Osteoblast (primary cell): ENCODE data around the gene KDM3A. TPM values are rescaled to one million over a fixed set of nuclear protein-coding genes. Genes with fewer than 3 reads are reported as not detected.

Experiments used
- DNase-seq: peaks from one replicate; pipeline ENCODE4 v3.0.0; 2011; ENCODE audit warnings: low spot score, mixed read lengths; ENCODE audit not compliant: insufficient read length; ENCODE audit errors: missing footprints
- H2AFZ ChIP-seq: 2 replicates; pipeline ENCODE4 v1.6.0; 2011; ENCODE audit warnings: mild to moderate bottlenecking, low read length
- H3K27ac ChIP-seq: 2 replicates; pipeline ENCODE4 v1.5.1; 2011; ENCODE audit warnings: mild to moderate bottlenecking, low read depth, low read length, moderate library complexity
- H3K27me3 ChIP-seq: 2 replicates; pipeline ENCODE4 v1.6.0; 2012; ENCODE audit warnings: mild to moderate bottlenecking, control low read depth, inconsistent platforms, low read length, moderate library complexity; ENCODE audit not compliant: insufficient read depth
- H3K36me3 ChIP-seq: 2 replicates; pipeline ENCODE4 v1.5.1; 2011; ENCODE audit warnings: mild to moderate bottlenecking, low read length, control low read depth, moderate library complexity; ENCODE audit not compliant: insufficient read depth
- H3K4me1 ChIP-seq: 2 replicates; pipeline ENCODE4 v1.5.1; 2011; ENCODE audit warnings: mild to moderate bottlenecking, low read length, control low read depth, moderate library complexity; ENCODE audit not compliant: insufficient read depth
- H3K4me2 ChIP-seq: 2 replicates; pipeline ENCODE4 v1.6.0; 2011; ENCODE audit warnings: mild to moderate bottlenecking, low read length; ENCODE audit not compliant: insufficient read depth
- H3K4me3 ChIP-seq: fragments of 200-600 bp; sonication (generic); 3 replicates; pipeline ENCODE4 v1.5.1; 2012; ENCODE audit warnings: mild to moderate bottlenecking, low read length, inconsistent platforms; ENCODE audit not compliant: insufficient read depth
- H3K79me2 ChIP-seq: 2 replicates; pipeline ENCODE4 v1.6.0; 2012; ENCODE audit warnings: mild to moderate bottlenecking, low read length, control low read depth, inconsistent platforms; ENCODE audit not compliant: insufficient read depth
- H3K9me3 ChIP-seq: 2 replicates; pipeline ENCODE4 v1.5.1; 2011; ENCODE audit warnings: low read depth, low read length, control low read depth
- H4K20me1 ChIP-seq: 2 replicates; pipeline ENCODE4 v1.6.0; 2012; ENCODE audit warnings: mild to moderate bottlenecking, low read length, control low read depth; ENCODE audit not compliant: insufficient read depth
- total RNA-seq: library from RNA; depleted of rRNA; stranded (reverse); fragments of >200 nt; gene quantifications from 2 replicates; pipeline ENCODE4 v1.2.3, GENCODE V29; 2012
- TF ChIP-seq, protein P1 (sequence below): IDR thresholded peaks from 2 replicates; pipeline ENCODE4 v1.5.1; 2011; ENCODE audit warnings: mild to moderate bottlenecking, low read depth, low read length, moderate library complexity; ENCODE audit errors: extremely low read depth

KDM3A gene
- total RNA-seq, 1 donor = 36.9 TPM

DNA sequence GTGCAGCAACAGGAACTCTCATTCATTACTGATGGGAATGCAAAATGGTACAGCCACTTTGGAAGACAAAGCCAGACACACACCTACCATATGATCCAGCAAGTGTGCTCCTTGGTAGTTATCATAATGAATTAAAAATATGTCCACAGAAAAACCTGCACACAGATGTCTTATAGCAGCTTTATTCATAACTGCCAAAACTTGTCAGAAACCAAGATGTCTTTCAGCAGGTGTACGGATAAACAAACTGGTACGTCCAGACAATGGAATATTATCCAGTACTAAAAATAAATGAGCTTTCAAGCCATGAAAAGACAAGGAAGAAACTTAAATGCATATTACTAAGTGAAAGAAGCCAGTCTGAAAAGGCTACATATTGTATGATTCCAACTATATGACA is 71.7 kb downstream of the KDM3A start:
- peaks cover 8% of the 10 kb centered on the region for H3K36me3 ChIP-seq
- no peak for DNase-seq
- no peaks in the 10 kb centered on the region for H3K4me1 ChIP-seq
- H3K4me2 ChIP-seq = no peak overlapping the region
- no peak overlapping the region for H2AFZ ChIP-seq
- H3K27me3 ChIP-seq = no peaks in the 10 kb centered on the region
- H3K9me3 ChIP-seq = no peaks in the 10 kb centered on the region
- TF ChIP-seq, protein P1, sequence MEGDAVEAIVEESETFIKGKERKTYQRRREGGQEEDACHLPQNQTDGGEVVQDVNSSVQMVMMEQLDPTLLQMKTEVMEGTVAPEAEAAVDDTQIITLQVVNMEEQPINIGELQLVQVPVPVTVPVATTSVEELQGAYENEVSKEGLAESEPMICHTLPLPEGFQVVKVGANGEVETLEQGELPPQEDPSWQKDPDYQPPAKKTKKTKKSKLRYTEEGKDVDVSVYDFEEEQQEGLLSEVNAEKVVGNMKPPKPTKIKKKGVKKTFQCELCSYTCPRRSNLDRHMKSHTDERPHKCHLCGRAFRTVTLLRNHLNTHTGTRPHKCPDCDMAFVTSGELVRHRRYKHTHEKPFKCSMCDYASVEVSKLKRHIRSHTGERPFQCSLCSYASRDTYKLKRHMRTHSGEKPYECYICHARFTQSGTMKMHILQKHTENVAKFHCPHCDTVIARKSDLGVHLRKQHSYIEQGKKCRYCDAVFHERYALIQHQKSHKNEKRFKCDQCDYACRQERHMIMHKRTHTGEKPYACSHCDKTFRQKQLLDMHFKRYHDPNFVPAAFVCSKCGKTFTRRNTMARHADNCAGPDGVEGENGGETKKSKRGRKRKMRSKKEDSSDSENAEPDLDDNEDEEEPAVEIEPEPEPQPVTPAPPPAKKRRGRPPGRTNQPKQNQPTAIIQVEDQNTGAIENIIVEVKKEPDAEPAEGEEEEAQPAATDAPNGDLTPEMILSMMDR = no peak
- no peak overlapping the region for H3K4me3 ChIP-seq
- H4K20me1 ChIP-seq = peaks cover 2% of the 10 kb centered on the region
- no peak overlapping the region for H3K27ac ChIP-seq
- no peaks in the 10 kb centered on the region for H3K79me2 ChIP-seq

DNA sequence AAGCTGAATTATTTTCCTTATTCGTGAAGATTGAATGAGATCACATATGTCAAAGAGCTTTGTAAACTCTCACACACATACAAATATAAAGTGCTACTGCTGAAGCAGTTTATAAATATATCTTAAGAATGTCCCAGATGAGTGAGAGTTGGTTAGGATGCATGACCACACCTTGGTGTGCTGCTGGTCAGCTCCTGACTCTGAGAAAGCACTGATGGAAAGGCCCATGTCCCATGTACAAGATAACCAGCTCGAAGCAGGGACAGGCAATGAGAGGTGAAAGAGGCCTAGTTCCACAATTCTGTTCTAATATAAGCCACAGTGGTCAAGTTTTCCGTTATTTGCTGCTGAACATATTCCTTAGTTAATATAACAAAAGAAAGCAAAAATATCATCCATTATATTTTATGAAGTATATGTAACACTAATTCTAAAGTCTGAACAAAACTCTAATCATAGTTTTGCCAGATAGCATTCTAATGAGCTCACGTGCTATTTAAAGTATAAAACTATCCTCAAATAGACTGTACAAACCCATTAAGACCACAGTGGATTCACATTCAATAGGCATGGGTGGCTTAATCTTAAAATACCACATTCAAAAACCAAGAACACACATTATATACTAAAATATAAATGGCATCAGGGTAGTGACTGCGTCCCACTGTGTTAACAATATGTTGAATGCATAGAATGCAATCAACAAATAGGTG is 72.9 kb downstream of the KDM3A start:
- no peaks in the 10 kb centered on the region for H3K4me1 ChIP-seq
- TF ChIP-seq, protein P1 = no peak
- H3K4me2 ChIP-seq = no peak overlapping the region
- H3K36me3 ChIP-seq = peaks cover 4% of the 10 kb centered on the region
- no peak overlapping the region for H3K27ac ChIP-seq
- H4K20me1 ChIP-seq = peaks cover 2% of the 10 kb centered on the region
- H3K4me3 ChIP-seq = no peak overlapping the region
- no peaks in the 10 kb centered on the region for H3K79me2 ChIP-seq
- H3K9me3 ChIP-seq = no peaks in the 10 kb centered on the region
- no peak for DNase-seq
- no peak overlapping the region for H2AFZ ChIP-seq
- H3K27me3 ChIP-seq = no peaks in the 10 kb centered on the region

DNA sequence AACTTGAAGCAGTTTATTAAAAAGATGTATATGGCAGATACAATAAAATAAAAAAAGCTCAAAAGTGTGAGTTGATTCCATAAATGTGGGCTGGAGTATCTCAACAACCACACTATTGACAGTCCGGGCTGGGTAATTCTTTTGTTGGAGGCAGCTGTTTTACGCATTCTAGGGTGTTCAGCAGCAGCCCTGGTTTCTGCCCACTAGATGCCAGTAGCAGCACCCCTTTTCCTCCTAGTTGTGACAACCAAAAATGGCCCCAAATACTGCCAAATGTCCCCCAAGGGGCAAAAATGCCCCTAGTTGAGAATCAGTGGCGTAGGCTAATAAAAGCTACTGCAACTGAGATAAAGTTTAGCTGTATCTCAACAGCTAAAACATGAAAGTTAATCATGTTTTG is 77.3 kb downstream of the KDM3A start:
- H3K4me1 ChIP-seq = no peaks in the 10 kb centered on the region
- no peak for DNase-seq
- no peaks in the 10 kb centered on the region for H3K79me2 ChIP-seq
- no peaks in the 10 kb centered on the region for H4K20me1 ChIP-seq
- H3K4me3 ChIP-seq = no peak overlapping the region
- no peaks in the 10 kb centered on the region for H3K27me3 ChIP-seq
- peaks cover 2% of the 10 kb centered on the region for H3K9me3 ChIP-seq
- no peak overlapping the region for H3K27ac ChIP-seq
- TF ChIP-seq, protein P1 = peak; percentile 60
- no peaks in the 10 kb centered on the region for H3K36me3 ChIP-seq
- H2AFZ ChIP-seq = no peak overlapping the region
- H3K4me2 ChIP-seq = no peak overlapping the region

DNA sequence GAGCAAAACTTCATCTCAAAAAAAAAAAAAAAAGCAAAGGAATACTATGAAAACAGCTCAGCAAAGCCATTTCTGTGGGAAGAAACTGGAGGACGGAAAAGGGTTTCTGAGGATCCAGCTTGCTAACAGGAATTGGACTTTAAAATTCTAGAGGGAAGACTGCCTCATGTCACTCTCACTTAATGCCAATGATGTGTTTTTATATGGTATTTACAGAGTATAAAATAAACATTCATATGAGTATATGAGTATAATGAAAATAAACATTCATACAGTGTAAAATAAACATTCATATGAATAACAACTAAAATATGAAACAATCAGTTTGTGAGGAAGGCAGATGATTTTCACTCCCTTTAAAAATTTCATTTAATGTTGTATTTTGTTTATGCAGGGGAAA is 78.2 kb downstream of the KDM3A start:
- Histone ChIP-seq H2AFZ (no peak overlapping the region), H3K4me3 (no peak overlapping the region), H3K27me3 (no peaks in the 10 kb centered on the region), H3K79me2 (no peaks in the 10 kb centered on the region), H4K20me1 (no peaks in the 10 kb centered on the region), H3K9me3 (peaks cover 2% of the 10 kb centered on the region), H3K27ac (no peak overlapping the region), H3K36me3 (no peaks in the 10 kb centered on the region), H3K4me1 (no peaks in the 10 kb centered on the region), H3K4me2 (no peak overlapping the region)
- peak; percentile 47 for DNase-seq
- TF ChIP-seq, protein P1 = no peak
